ENCODE results near the gene ZNF579. TPM values are rescaled to one million over a fixed set of nuclear protein-coding genes. Genes with fewer than 3 reads are reported as not detected.
A peak's percentile ranks its signal among the peaks of the same experiment; 100 is the strongest.

ZNF579 gene
- total and polyA plus RNA-seq, 2 of the 8 experiments (the other 6 are each of a cell fraction or from before 2014, with no cell fraction given): 10.0 to 18.9 TPM

DNA sequence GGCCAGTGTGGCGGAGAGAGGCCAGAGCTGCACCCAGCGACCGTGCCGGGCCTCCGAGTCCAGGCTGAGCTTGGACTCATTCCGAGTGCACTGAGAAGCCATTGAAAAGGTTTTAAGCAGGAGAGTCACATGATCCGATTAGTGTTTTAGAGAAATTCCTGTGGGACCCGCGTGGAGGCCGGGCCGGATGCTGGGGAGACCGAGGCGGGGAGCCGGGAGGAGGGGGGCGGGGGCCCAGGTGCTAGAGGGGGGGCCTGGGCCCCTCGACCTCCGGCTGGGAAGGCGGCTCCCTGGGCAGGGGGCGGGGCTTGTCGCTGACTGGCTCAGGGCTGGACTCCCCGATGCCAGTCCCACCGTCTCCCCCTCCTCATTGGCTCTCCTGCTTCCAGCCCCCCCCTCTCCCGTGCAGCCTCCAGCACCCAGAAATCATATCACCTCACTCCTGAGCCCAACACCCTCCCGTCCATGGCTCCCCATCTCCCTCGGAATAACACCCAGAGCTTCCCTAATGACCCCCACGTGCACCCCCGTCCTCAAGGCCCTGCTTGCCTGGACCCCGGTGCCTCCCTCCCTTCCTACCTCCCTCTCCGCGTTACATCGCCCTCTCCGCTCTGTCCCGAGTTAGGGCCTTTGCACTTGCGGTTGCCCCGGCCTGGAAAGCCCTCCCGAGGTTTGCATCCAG is 5.2 kb upstream of the ZNF579 start (continued):
- no peak for TF ChIP-seq GABPA (IDR thresholded peaks at IDR 0.05; ENCODE audit: borderline replicate concordance, insufficient read depth, low read length)
- TF ChIP-seq, protein P1, sequence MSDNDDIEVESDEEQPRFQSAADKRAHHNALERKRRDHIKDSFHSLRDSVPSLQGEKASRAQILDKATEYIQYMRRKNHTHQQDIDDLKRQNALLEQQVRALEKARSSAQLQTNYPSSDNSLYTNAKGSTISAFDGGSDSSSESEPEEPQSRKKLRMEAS (IDR thresholded peaks at IDR 0.05): peak; percentile 36; the same call in 1 of the 2 replicates
- TF ChIP-seq KDM1A (IDR thresholded peaks at IDR 0.05; ENCODE audit: borderline replicate concordance, low read length): peak; percentile 59; the same call in 1 of the 2 replicates
- 0 out of 2 replicates have a peak, but pooled peaks have one; percentile 38 for TF ChIP-seq YY1 (IDR thresholded peaks at IDR 0.05; ENCODE audit: low read depth, low read length)
- peak; percentile 32; the same call in 1 of the 2 replicates for TF ChIP-seq TAF1 (IDR thresholded peaks at IDR 0.05; ENCODE audit: low read depth, low read length)
- no peak for TF ChIP-seq ASH2L (IDR thresholded peaks at IDR 0.05; ENCODE audit: low read length)
- TF ChIP-seq RFX5 (IDR thresholded peaks at IDR 0.05; ENCODE audit: borderline replicate concordance, low read depth, low read length): no peak
- TF ChIP-seq HDAC2 (IDR thresholded peaks at IDR 0.05; ENCODE audit: borderline replicate concordance in 1 of 2, low read depth in 2 of 2, low read length in 2 of 2): 0 out of 4 replicates have a peak, but pooled peaks of 1 of the 2 experiments have one; percentile 74

All from H1 (cell line).